NCI-H82 treated with DMSO at 0.1 percent for 48 hours (cell line): Measurements from ENCODE around the gene LAMTOR3.

Source experiments
- DNase-seq: peaks from one replicate; lab custom pipeline; 2025; ENCODE audit not compliant: unreplicated experiment; lab: John Stamatoyannopoulos, UW

LAMTOR3 gene, protein sequence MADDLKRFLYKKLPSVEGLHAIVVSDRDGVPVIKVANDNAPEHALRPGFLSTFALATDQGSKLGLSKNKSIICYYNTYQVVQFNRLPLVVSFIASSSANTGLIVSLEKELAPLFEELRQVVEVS

GRCh38 chr4:99894161-99894997 is at the start of gene LAMTOR3:
LAMTOR3 (minus strand) TSS chr4:99894427; CDS start chr4:99893963, 464 bp downstream.
- DNase-seq = peak; percentile 78

DNA sequence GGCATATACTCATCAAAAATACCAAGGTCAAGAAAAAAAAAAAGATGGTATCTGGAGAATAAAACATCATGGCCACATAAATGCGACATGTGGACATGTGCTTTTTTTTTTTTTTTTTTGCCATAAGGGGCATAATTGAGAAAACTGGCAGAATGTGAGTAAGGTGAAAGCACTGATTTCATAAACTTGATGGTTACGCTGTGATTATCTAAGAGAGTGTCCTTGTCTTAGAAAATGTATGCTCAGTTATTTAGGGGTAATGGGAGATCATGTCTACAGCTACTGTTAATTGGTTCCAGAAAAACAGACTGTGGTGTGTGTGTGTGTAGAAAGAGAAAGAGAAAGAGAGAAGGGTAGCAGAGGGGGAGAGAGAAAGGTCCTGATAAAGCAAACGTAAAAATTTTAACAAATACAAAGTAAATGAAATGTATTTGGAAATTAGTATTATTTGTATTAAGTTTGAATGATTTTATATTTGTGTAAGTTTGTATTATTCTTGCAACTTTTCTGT is 44.1 kb upstream of the LAMTOR3 start:
- no peak for DNase-seq

DNA sequence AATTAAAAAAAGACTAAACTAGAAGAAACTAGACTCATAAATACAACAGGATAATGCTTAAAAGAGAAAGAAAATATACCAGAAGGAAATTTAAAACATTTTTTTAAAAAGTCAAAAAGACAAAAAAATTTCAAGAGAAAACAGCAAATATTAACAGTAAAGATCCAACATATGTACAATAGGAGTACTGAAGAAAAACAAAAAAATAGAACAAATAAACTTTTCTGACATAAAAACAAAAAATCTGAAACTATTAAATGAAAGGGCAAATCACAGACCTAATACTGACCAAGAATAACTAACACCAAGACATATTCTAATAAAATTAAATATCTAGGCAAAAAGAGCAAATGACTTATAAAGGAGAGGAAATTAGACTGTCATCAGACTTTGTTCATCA is 40.7 kb upstream of the LAMTOR3 start:
- DNase-seq = no peak

GRCh38 chr4:99927566-99927965 is 33.3 kb upstream of the LAMTOR3 start:
- DNase-seq = no peak

DNA sequence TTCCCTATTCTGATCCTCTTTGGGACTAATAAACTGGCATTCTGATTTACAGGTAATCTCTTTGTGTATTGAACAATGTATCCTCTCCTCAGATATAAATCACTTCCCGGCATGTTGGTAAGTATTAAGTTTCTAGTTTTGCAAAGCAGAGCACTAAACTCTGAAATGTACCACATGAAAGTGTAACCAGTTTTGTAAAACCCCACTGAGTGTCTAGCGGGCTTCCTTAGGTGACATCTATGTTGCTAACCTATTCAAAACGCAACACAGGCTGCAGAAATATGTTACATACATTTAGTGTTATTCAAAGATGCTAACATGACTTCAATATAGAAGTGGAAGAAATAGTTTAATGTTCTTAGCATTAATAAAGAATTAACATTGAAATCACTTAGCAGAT is 26.9 kb upstream of the LAMTOR3 start:
- DNase-seq = no peak

- DNase-seq = no peak
Measured at GRCh38 chr4:99918656-99919055, 24.4 kb upstream of the LAMTOR3 start.

DNA sequence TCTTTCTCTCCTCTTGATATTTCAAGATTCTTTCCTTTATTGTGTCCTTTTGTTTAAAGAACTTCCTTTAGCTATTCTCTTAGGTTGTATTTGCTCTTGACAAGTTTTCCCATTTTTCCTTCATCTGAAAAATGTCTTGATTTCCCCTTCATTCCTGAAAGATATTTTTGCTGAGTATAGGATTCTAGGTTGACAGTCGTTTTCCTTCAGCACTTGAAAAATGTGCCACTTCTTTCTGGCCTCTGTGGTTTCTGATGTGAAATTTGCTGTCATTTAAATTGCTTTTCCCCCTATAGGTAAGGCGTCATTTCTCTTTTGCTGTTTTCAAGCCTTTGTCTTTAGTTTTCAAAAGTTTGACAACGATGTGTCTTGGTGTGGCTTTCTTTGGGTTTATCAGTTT is 23.3 kb upstream of the LAMTOR3 start:
- no peak for DNase-seq

DNA sequence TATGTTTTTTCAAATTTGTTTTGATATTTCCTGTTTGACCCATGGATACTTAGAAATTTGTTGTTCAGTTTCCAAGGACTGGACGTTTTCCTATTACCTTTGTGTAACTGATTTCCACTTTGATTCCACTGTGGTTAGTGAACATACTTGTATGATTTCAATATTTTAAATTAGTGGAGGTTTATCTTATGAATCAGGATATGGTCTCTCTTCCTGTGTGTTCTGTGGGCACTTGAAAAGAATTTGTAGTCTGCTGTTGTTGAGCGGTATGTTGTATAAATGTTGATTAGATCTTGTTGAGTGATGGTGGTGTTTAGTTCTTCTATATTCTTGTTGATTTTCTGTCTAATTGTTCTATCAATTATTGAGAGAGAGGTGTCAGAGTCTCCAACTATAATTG is 21.2 kb upstream of the LAMTOR3 start:
- DNase-seq = no peak

DNA sequence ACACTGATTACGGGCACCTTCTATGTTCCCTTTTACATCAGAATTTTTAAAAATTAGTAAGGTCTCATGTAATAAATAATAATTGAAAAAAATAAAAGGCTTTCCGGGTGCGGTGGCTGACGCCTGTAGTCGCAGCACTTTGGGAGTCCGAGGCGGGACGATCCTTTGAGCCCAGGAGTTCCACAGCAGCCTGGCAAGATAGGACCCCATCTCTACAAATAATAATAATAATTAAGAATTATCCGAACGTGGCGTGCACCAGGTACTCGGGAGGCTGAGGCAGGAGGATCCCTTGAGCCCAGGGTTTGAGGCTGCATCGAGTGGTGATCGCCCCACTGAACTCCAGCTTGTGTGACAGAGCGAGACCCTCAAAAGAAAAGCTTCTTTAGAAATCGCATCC is 771 bp upstream of the LAMTOR3 start:
- no peak for DNase-seq

- DNase-seq = no peak
Measured at GRCh38 chr4:99893839-99894160, 427 bp downstream of the LAMTOR3 start.

GRCh38 chr4:99893029-99893428 is 1.2 kb downstream of the LAMTOR3 start:
- DNase-seq = no peak

- no peak for DNase-seq
Measured at GRCh38 chr4:99891351-99891750, 2.9 kb downstream of the LAMTOR3 start.

GRCh38 chr4:99887837-99888236 is 6.4 kb downstream of the LAMTOR3 start:
- DNase-seq = no peak

DNA sequence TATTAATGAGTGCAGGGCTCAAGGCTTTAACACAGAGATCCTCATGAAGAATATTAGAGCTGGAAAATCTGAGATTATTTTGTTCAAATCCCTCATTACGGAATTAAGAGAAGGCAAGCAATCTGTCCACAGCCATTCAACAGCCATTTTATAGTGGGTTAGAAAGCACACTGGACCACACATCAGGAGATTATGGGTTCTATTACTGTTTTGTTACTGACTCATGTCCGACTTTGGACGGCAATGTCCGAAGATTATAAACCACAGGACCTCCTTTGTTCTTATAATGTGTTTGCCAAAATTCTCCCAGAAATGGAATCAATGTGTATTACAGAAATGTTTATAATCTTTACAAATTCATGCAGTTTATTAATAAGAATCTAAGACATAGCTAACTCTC is 8.1 kb downstream of the LAMTOR3 start:
- DNase-seq = peak; percentile 75

DNA sequence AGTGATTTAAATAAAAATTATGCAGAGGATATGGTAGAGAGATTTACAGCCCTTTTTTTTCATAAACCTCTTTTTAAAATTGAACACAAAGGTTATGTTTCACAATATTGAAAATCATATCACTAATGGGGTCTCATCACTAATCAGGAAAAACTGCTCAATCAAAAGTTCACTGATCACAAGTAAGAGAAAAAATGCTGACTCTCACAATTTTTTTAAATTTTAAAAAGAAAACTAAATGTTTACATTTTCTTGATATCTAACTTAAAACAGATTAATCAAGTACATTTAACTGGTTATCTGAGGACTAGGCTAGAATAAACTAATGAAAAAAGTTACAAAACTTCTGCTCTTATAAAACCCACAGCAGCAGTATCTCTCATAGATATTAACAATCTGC is 8.5 kb downstream of the LAMTOR3 start:
- DNase-seq = no peak

GRCh38 chr4:99885063-99885664 is 9.1 kb downstream of the LAMTOR3 start:
- DNase-seq = peak; percentile 1

DNA sequence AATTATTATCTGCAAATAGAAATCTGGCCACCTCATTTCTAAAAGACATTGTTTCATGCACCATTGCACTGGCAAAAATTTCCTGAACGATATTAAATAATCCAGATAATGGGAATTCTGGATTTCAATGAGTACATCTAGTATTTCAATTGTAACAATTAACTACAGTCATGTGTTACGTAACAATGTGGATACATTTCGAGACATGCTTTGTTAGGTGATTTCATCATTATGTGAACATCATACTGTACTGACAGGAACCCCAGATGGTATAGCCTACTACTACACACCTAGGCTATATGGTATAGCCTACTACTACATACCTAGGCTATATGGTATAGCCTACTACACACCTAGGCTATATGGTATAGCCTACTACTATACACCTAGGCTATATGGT is 14.8 kb downstream of the LAMTOR3 start:
- DNase-seq = no peak

GRCh38 chr4:99878604-99879003 is 15.6 kb downstream of the LAMTOR3 start:
- DNase-seq = no peak

- DNase-seq = no peak
Measured at GRCh38 chr4:99876946-99877345, 17.3 kb downstream of the LAMTOR3 start.

DNA sequence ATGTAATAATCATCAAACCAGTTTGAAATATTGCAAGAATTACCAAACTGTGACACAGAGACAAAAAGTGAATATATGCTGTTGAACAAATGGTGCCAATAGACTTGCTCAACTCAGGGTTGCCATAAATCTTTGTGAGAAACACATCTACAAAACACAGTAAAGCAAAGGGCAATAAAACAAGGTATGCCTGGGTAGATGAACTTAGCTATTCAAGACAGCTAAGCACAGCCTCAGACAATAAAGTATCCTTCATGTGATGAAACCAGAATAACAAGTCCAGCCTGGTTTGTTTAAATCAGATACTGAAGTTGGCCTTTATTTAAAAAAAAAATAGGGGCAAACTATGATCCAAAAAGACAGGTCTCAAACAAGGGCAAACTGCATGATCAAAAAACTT is 19.2 kb downstream of the LAMTOR3 start:
- DNase-seq = no peak

GRCh38 chr4:99872570-99872969 is 21.7 kb downstream of the LAMTOR3 start:
- DNase-seq = no peak

DNA sequence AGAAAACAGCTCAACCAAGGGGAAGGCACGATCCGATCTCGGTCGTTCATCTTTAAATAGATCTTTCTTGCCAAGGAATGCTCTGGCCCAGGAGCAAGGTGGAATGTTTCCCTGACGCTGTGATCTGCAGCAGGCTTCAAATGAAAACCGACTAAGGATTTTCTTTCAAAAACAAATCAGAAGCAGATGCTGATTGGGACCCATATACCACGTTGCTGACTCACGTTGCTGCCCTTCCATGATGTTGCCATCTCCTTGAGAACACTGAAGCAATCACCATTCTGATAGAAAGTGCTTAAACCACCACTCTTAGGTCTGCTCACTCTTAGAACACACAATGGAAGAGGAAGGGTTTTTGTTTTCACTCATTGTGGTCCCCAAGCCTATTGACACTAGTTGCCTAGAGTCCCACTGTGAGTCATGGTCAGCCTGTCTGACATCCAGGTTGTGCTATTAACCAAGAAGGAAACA is 26.1 kb downstream of the LAMTOR3 start:
- DNase-seq = no peak
